HG02759 (cell line): Measurements from ENCODE around the gene TEX29.

ENCODE experiments used
- ATAC-seq: cut with Tn5 transposase; IDR thresholded peaks from one replicate; pipeline ENCODE4 v1.9.1; 2021; ENCODE audit warnings: mild to moderate bottlenecking, moderate library complexity; ENCODE audit not compliant: unreplicated experiment

Gene TEX29

GRCh38 chr13:111339366-111340143, 19.1 kb downstream of the TEX29 start:
- no peak for ATAC-seq

- ATAC-seq, result no peak
Observed at GRCh38 chr13:111341886-111342285, 21.4 kb downstream of the TEX29 start.

GRCh38 chr13:111342721-111343120, 22.3 kb downstream of the TEX29 start:
- no peak for ATAC-seq

- ATAC-seq, result no peak
Observed at GRCh38 chr13:111343186-111343805, 22.9 kb downstream of the TEX29 start.

- no peak for ATAC-seq
Observed at GRCh38 chr13:111344471-111345191, 24.2 kb downstream of the TEX29 start.

GRCh38 chr13:111345682-111346081, 25.2 kb downstream of the TEX29 start:
- ATAC-seq, result no peak

GRCh38 chr13:111346101-111346680, 25.7 kb downstream of the TEX29 start:
- no peak for ATAC-seq

GRCh38 chr13:111347438-111347837, 27.0 kb downstream of the TEX29 start:
- ATAC-seq, result no peak

GRCh38 chr13:111353508-111353907, 33.1 kb downstream of the TEX29 start:
- ATAC-seq, result no peak

GRCh38 chr13:111354789-111355188, 34.3 kb downstream of the TEX29 start:
- ATAC-seq, result no peak

GRCh38 chr13:111356795-111357194, 36.4 kb downstream of the TEX29 start:
- ATAC-seq, result no peak

GRCh38 chr13:111359237-111359915, 38.9 kb downstream of the TEX29 start:
- ATAC-seq, result no peak

- no peak for ATAC-seq
Observed at GRCh38 chr13:111359930-111360329, 39.5 kb downstream of the TEX29 start.

GRCh38 chr13:111360452-111360851, 40.0 kb downstream of the TEX29 start:
- ATAC-seq, result no peak

GRCh38 chr13:111361046-111361872, 40.8 kb downstream of the TEX29 start:
- no peak for ATAC-seq

GRCh38 chr13:111361873-111362648, 41.6 kb downstream of the TEX29 start:
- no peak for ATAC-seq

GRCh38 chr13:111363121-111363520, 42.7 kb downstream of the TEX29 start:
- no peak for ATAC-seq

GRCh38 chr13:111363591-111363990, 43.1 kb downstream of the TEX29 start:
- no peak for ATAC-seq
